ENCODE data around the gene ADIPOR2. TPM values are rescaled to one million over a fixed set of nuclear protein-coding genes. Genes with fewer than 3 reads are reported as not detected.

ADIPOR2 gene
- total RNA-seq, 1 experiment from 2014 or later: 84.0 TPM

DNA sequence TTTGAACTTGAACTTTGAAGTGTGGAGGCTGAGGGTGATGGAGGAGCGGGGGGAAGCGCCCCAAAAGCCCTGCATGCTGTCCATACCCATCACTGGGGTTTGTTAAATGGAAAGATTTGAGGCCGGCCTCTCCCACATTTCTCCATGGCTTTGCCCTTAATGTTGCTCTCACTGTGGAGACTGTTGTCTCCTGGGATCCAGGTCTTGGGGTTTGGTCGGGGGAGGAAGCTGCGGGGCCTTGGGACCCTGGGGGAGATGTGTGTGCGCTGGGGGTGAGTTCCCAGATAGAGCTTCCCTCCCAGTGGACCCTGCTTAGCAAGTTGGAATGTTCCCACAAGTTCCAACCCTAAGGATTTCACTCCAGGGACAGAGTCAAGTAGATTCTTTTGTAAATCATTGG, 101.5 kb downstream of the ADIPOR2 start:
- ChIA-PET POLR2A (ENCODE audit: low non-redundant PET) (no interaction called here), CTCF (interaction anchor here (1.9 to 3.5 kb wide), 3 partner anchors 16 to 148 kb away, joined by 5 to 86 read pairs (median 8); no protein-coding TSS in a partner anchor)
- Histone ChIP-seq H3K27me3 (replicated peaks; ENCODE audit: insufficient read depth, low read depth, low read length, poor library complexity) (no peaks in the 10 kb centered on the region), H3K4me1 (ENCODE audit: insufficient read depth, low read length, poor library complexity, severe bottlenecking) (peaks cover 4% of the 10 kb centered on the region), H3K4me3 (ENCODE audit: low read depth, low read length, poor library complexity, severe bottlenecking) (no peak overlapping the region), H3K27ac (ENCODE audit: low read depth, low read length, poor library complexity, severe bottlenecking) (no peak overlapping the region), H3K9me3 (ENCODE audit: low read depth, low read length, poor library complexity, severe bottlenecking) (no peaks in the 10 kb centered on the region), H3K36me3 (ENCODE audit: insufficient read depth, low read length, poor library complexity, severe bottlenecking) (peaks cover 5% of the 10 kb centered on the region)
- TF ChIP-seq, protein P1, sequence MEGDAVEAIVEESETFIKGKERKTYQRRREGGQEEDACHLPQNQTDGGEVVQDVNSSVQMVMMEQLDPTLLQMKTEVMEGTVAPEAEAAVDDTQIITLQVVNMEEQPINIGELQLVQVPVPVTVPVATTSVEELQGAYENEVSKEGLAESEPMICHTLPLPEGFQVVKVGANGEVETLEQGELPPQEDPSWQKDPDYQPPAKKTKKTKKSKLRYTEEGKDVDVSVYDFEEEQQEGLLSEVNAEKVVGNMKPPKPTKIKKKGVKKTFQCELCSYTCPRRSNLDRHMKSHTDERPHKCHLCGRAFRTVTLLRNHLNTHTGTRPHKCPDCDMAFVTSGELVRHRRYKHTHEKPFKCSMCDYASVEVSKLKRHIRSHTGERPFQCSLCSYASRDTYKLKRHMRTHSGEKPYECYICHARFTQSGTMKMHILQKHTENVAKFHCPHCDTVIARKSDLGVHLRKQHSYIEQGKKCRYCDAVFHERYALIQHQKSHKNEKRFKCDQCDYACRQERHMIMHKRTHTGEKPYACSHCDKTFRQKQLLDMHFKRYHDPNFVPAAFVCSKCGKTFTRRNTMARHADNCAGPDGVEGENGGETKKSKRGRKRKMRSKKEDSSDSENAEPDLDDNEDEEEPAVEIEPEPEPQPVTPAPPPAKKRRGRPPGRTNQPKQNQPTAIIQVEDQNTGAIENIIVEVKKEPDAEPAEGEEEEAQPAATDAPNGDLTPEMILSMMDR (conservative IDR thresholded peaks at IDR 0.05; ENCODE audit: low read depth, low read length): no peak
- no peak for TF ChIP-seq EZH2 (IDR thresholded peaks at IDR 0.05; ENCODE audit: borderline replicate concordance, low read depth, low read length, poor library complexity, severe bottlenecking)
- no TSS peak for BruUV-seq (replicated peaks)
- no peak for DNase-seq (ENCODE audit: low spot score)
- intact Hi-C loops (cut with micrococcal nuclease; ENCODE audit: unreplicated experiment): loop anchor here (5.0 to 10.0 kb wide), 2 partner anchors 160 to 242 kb away; no protein-coding TSS in a partner anchor

- H3K27ac ChIP-seq (ENCODE audit: low read depth, low read length, poor library complexity, severe bottlenecking): no peak overlapping the region
- intact Hi-C loops (cut with micrococcal nuclease; ENCODE audit: unreplicated experiment): loop anchor here (5.0 to 10.0 kb wide), 2 partner anchors 161 to 241 kb away; no protein-coding TSS in a partner anchor
- no peak overlapping the region for H3K4me3 ChIP-seq (ENCODE audit: low read depth, low read length, poor library complexity, severe bottlenecking)
- H3K9me3 ChIP-seq (ENCODE audit: low read depth, low read length, poor library complexity, severe bottlenecking): no peaks in the 10 kb centered on the region
- CTCF ChIA-PET: interaction anchor here (1.9 to 3.5 kb wide), 2 partner anchors 140 to 146 kb away, joined by 5 to 86 read pairs; no protein-coding TSS in a partner anchor
- H3K36me3 ChIP-seq (ENCODE audit: insufficient read depth, low read length, poor library complexity, severe bottlenecking): no peaks in the 10 kb centered on the region
- TF ChIP-seq, protein P1 (conservative IDR thresholded peaks at IDR 0.05; ENCODE audit: low read depth, low read length): no peak
- TF ChIP-seq EZH2 (IDR thresholded peaks at IDR 0.05; ENCODE audit: borderline replicate concordance, low read depth, low read length, poor library complexity, severe bottlenecking): no peak
- no peak for DNase-seq (ENCODE audit: low spot score)
- BruUV-seq (replicated peaks): no TSS peak
- peaks cover 4% of the 10 kb centered on the region for H3K4me1 ChIP-seq (ENCODE audit: insufficient read depth, low read length, poor library complexity, severe bottlenecking)
- no peaks in the 10 kb centered on the region for H3K27me3 ChIP-seq (replicated peaks; ENCODE audit: insufficient read depth, low read depth, low read length, poor library complexity)
- POLR2A ChIA-PET (ENCODE audit: low non-redundant PET): interaction anchor here (0.7 kb wide), 1 partner anchor 8 kb away, joined by 3 read pairs; no protein-coding TSS in a partner anchor
Measured at GRCh38 chr12:1793426-1794210, 102.7 kb downstream of the ADIPOR2 start.

GRCh38 chr12:1794440-1795090, 103.7 kb downstream of the ADIPOR2 start:
- intact Hi-C loops (cut with micrococcal nuclease; ENCODE audit: unreplicated experiment): loop anchor here (5.0 to 10.0 kb wide), 3 partner anchors 162 to 788 kb away; no protein-coding TSS in a partner anchor
- ChIA-PET POLR2A (ENCODE audit: low non-redundant PET) (interaction anchor here (0.7 kb wide), 1 partner anchor 9 kb away, joined by 3 read pairs; no protein-coding TSS in a partner anchor), CTCF (interaction anchor here (0.6 to 2.6 kb wide), 3 partner anchors 145 to 1263 kb away, joined by 4 to 34 read pairs (median 5); no protein-coding TSS in a partner anchor)
- Histone ChIP-seq H3K9me3 (ENCODE audit: low read depth, low read length, poor library complexity, severe bottlenecking) (no peaks in the 10 kb centered on the region), H3K27me3 (replicated peaks; ENCODE audit: insufficient read depth, low read depth, low read length, poor library complexity) (no peaks in the 10 kb centered on the region), H3K27ac (ENCODE audit: low read depth, low read length, poor library complexity, severe bottlenecking) (no peak overlapping the region), H3K36me3 (ENCODE audit: insufficient read depth, low read length, poor library complexity, severe bottlenecking) (no peaks in the 10 kb centered on the region), H3K4me3 (ENCODE audit: low read depth, low read length, poor library complexity, severe bottlenecking) (no peak overlapping the region), H3K4me1 (ENCODE audit: insufficient read depth, low read length, poor library complexity, severe bottlenecking) (peaks cover 4% of the 10 kb centered on the region)
- no peak for DNase-seq (ENCODE audit: low spot score)
- no TSS peak for BruUV-seq (replicated peaks)
- no peak for TF ChIP-seq EZH2 (IDR thresholded peaks at IDR 0.05; ENCODE audit: borderline replicate concordance, low read depth, low read length, poor library complexity, severe bottlenecking)

Measured in A673 (cell line).